ENCODE measurements around the gene C16orf96. TPM values are rescaled to one million over a fixed set of nuclear protein-coding genes. Genes with fewer than 3 reads are reported as not detected.
A peak's percentile ranks its signal among the peaks of the same experiment; 100 is the strongest.
"Not testable (repeated sequence)": the region's sequence is repeated elsewhere in the genome, so short reads cannot be mapped to it uniquely, and the experiment has no call there.

The C16orf96 gene
- total RNA-seq, 6 experiments from 2014 or later = 0.06 to 0.24 (median 0.16) TPM; not detected in 1

DNA sequence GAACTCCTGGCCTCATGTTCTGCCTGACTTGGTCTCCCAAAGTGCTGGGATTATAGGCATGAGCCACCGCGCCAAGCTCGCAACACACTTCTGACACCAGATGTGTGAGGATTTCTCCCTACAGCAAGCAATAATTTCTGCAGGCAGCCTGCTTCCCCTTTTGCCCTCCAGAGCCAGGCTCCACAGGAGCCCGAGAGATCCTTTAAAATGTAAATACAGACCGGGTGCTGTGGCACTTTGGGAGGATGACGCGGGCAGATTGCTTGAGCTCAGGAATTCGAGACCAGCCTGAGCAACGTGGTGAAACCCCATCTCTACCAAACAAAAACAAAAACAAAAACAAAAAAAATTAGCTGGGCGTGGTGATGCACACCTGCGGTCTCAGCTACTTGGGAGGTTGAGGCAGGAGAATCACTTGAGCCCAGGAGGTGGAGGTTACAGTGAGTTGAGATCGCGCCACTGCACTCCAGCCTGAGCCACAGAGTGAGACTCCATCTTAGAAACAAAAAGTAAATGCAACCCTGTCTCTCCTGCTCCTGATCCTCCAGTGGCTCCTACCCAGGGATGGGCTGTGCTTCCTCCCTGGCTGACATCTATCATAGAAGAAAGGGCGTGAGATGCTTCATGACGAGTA is 14.7 kb downstream of the C16orf96 start:
- no peak for TF ChIP-seq POLR2A (IDR thresholded peaks at IDR 0.05)
- TF ChIP-seq, protein P1, sequence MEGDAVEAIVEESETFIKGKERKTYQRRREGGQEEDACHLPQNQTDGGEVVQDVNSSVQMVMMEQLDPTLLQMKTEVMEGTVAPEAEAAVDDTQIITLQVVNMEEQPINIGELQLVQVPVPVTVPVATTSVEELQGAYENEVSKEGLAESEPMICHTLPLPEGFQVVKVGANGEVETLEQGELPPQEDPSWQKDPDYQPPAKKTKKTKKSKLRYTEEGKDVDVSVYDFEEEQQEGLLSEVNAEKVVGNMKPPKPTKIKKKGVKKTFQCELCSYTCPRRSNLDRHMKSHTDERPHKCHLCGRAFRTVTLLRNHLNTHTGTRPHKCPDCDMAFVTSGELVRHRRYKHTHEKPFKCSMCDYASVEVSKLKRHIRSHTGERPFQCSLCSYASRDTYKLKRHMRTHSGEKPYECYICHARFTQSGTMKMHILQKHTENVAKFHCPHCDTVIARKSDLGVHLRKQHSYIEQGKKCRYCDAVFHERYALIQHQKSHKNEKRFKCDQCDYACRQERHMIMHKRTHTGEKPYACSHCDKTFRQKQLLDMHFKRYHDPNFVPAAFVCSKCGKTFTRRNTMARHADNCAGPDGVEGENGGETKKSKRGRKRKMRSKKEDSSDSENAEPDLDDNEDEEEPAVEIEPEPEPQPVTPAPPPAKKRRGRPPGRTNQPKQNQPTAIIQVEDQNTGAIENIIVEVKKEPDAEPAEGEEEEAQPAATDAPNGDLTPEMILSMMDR (IDR thresholded peaks at IDR 0.05) = no peak
- ATAC-seq = no peak
- no peak overlapping the region for H3K27ac ChIP-seq
- DNase-seq = no peak
- H3K9me3 ChIP-seq = no peaks in the 10 kb centered on the region
- H3K27me3 ChIP-seq = no peaks in the 10 kb centered on the region
- H3K4me1 ChIP-seq = no peaks in the 10 kb centered on the region
- H3K4me3 ChIP-seq = no peak overlapping the region
- 75% methylated on average over 10 of the region's 15 CpGs for WGBS (ENCODE audit: insufficient coverage, low coverage, low lambda C conversion rate, missing lambda C conversion rate)
- intact Hi-C loops (cut with DNase I) = no loop called here
- H3K36me3 ChIP-seq = no peaks in the 10 kb centered on the region

- Histone ChIP-seq H3K27me3 (no peaks in the 10 kb centered on the region), H3K9me3 (no peaks in the 10 kb centered on the region), H3K27ac (no peak overlapping the region), H3K36me3 (no peaks in the 10 kb centered on the region), H3K4me1 (no peaks in the 10 kb centered on the region), H3K4me3 (no peak overlapping the region)
- ATAC-seq (no peak), DNase-seq (no peak)
- 59% methylated on average over 4 of the region's 4 CpGs for WGBS (ENCODE audit: insufficient coverage, low coverage, low lambda C conversion rate, missing lambda C conversion rate)
- TF ChIP-seq POLR2A (IDR thresholded peaks at IDR 0.05) = no peak
- TF ChIP-seq, protein P1 (IDR thresholded peaks at IDR 0.05) = no peak
- intact Hi-C loops (cut with DNase I) = no loop called here
These were observed 16.6 kb downstream of the C16orf96 start for GRCh38 chr16:4572715-4573114.

GRCh38 chr16:4573926-4574325 is 17.8 kb downstream of the C16orf96 start:
- intact Hi-C loops (cut with DNase I); H3K9me3 ChIP-seq; H3K4me1 ChIP-seq; H3K4me3 ChIP-seq; DNase-seq; H3K27me3 ChIP-seq; H3K27ac ChIP-seq; ATAC-seq; H3K36me3 ChIP-seq: not testable (repeated sequence)
- 60% methylated on average over 3 of the region's 7 CpGs for WGBS (ENCODE audit: insufficient coverage, low coverage, low lambda C conversion rate, missing lambda C conversion rate)

DNA sequence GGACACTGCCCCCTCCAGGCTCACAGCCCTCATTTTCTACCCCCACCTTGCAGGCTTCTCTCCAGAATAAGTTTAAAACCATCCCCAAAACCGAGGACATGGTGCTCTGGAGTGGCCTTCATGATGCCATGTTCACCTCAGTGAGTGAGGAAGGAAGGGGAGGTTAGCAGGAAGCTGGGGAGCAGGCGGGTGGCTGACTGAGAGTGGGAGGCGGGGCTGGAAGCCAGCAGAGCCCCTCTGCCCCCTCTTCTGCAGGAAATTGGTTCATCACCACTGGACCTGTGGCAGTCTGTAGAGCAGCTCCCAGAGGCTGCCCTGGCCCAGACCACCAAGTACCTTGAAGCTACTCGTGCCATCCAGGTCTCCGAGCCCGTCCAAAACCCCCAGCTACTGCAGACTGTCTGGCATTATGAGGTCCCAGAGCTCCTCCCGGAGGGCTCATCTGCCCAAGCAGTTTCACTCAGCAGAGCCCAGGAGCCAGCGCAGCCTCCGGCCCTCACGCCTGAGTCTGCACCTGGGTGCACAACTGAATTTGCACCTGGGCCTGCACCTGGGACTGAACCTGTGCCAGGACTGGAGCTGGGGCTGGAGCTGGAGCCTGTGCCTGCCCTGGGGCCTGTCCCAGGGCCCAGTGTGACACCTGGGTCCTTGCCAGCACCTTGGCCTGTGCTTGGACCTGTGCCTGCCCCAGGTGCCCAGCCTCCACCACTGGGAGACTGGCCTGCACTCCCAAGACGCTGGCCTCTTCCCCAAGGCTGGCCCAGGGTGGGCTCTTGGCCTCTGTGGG is 19.0 kb downstream of the C16orf96 start:
- DNase-seq = no peak
- WGBS (ENCODE audit: insufficient coverage, low coverage, low lambda C conversion rate, missing lambda C conversion rate) = 34% methylated on average over 3 of the region's 11 CpGs

DNA sequence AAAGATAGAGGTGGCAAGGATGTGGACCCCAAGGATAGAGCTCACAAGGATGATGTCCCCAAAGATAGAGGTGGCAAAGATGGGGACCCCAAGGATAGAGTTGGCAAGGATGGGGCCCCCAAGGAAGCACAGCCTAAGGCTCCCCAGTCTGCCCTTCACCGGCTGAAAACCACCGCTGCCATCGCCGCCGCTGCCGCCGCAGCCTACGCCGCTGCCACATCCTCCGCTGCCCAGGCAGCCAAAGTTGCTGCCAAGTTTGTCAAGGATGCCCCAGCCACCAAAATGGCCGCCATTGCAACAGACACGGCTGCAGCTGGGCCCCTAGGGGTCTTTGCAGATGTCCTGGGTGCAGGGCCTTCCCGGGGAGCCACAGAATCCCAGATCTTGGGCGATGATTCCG is 19.9 kb downstream of the C16orf96 start:
- Histone ChIP-seq H3K27ac (no peak overlapping the region), H3K27me3 (no peaks in the 10 kb centered on the region), H3K36me3 (no peaks in the 10 kb centered on the region), H3K4me3 (no peak overlapping the region), H3K4me1 (no peaks in the 10 kb centered on the region), H3K9me3 (no peaks in the 10 kb centered on the region)
- WGBS (ENCODE audit: insufficient coverage, low coverage, low lambda C conversion rate, missing lambda C conversion rate) = 96% methylated on average over 4 of the region's 15 CpGs
- ATAC-seq = peak in 1 of 4 donors; percentile 11
- intact Hi-C loops (cut with DNase I) = no loop called here
- no peak for TF ChIP-seq POLR2A (IDR thresholded peaks at IDR 0.05)
- TF ChIP-seq, protein P1 (IDR thresholded peaks at IDR 0.05) = no peak
- DNase-seq = no peak

More for the DNA sequence above, 19.0 kb downstream of the C16orf96 start:
- peak in 1 of 4 donors; percentile 47 for ATAC-seq
- H3K27ac ChIP-seq = no peak overlapping the region
- no peaks in the 10 kb centered on the region for H3K27me3 ChIP-seq
- intact Hi-C loops (cut with DNase I) = no loop called here
- H3K4me1 ChIP-seq = no peaks in the 10 kb centered on the region
- no peaks in the 10 kb centered on the region for H3K9me3 ChIP-seq
- no peaks in the 10 kb centered on the region for H3K36me3 ChIP-seq
- no peak overlapping the region for H3K4me3 ChIP-seq
- TF ChIP-seq, protein P1 (IDR thresholded peaks at IDR 0.05) = no peak
